ENCODE data around the gene MYMK.
A peak's percentile ranks its signal among the peaks of the same experiment; 100 is the strongest.
"Not testable (repeated sequence)": the region's sequence is repeated elsewhere in the genome, so short reads cannot be mapped to it uniquely, and the experiment has no call there.

The MYMK gene

DNA sequence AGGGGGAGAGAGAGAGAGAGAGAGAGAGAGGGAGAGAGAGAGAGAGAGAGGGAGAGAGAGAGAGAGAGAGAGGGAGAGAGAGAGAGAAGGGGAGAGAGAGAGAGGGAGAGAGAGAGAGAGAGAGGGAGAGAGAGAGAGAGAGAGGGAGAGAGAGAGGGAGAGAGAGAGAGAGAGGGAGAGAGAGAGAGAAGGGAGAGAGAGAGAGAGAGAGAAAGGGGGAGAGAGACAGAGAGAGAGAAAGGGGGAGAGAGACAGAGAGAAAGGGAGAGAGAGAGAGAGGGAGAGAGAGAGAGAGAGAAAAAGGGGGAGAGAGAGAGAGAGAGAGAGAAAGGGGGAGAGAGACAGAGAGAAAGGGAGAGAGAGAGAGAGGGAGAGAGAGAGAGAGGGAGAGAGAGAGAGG lies 39.1 kb upstream of the MYMK start:
- H2BK120ac ChIP-seq (ENCODE audit: low read depth, low read length); H3K36me3 ChIP-seq (ENCODE audit: control insufficient read depth in 1 of 2, insufficient read depth in 2 of 2, low read depth in 1 of 2, low read length in 2 of 2): not testable (repeated sequence)

DNA sequence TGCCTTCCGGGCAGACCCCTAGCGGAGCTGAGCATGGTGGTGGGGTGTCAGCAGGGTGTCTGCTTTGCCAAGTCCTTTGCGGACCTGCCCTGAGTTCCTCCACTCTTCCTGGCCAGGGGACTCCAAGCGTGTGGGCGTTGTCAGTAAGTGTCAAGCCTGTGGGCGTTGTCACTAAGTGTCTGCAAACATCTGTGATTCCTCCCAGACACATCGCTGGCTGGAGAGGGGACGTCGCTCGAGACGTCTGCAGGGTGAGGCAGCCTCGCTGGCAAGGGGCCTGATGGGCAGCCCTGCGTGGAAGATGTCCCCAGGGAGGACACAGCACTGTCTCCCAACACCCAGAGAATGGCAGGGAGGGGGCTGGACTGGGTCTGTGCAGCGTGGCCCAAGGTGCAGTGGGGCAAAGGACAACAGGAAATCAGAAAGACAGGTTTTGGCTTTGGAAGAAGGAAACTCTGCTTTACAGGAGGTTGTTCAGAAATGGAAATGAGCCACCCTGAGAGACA lies 38.6 kb upstream of the MYMK start:
- no peak overlapping the region for H2BK5ac ChIP-seq (ENCODE audit: low read depth, low read length, poor library complexity, severe bottlenecking)
- H3K79me1 ChIP-seq (replicated peaks; ENCODE audit: low read length, poor library complexity, severe bottlenecking): no peaks in the 10 kb centered on the region
- no peak overlapping the region for H4K8ac ChIP-seq (ENCODE audit: low read length)
- H4K91ac ChIP-seq (ENCODE audit: low read length): no peak overlapping the region
- H3K9ac ChIP-seq (ENCODE audit: low read length): no peak overlapping the region
- H2BK15ac ChIP-seq (ENCODE audit: low read depth, poor library complexity, severe bottlenecking): no peak overlapping the region
- no peak overlapping the region for H3K18ac ChIP-seq (ENCODE audit: low read depth in 1 of 2, low read length in 2 of 2)
- 15% methylated on average over 14 of the region's 14 CpGs for WGBS
- no peak overlapping the region for H3K23ac ChIP-seq (ENCODE audit: low read length in 2 of 2)
- no peak overlapping the region for H3K14ac ChIP-seq (ENCODE audit: low read length in 2 of 2)
- H2AFZ ChIP-seq (ENCODE audit: low read depth, low read length): no peak overlapping the region
- H3K4me3 ChIP-seq (ENCODE audit: insufficient read depth in 1 of 2, low read depth in 1 of 2, low read length in 2 of 2): no peak overlapping the region
- H3K9me3 ChIP-seq (ENCODE audit: control insufficient read depth, low read length): no peaks in the 10 kb centered on the region
- H3K4me2 ChIP-seq (ENCODE audit: low read length, poor library complexity, severe bottlenecking): no peak overlapping the region
- no peak overlapping the region for H3K4ac ChIP-seq (ENCODE audit: low read depth in 1 of 2, low read length in 2 of 2)
- no peaks in the 10 kb centered on the region for H3K36me3 ChIP-seq (ENCODE audit: control insufficient read depth in 1 of 2, insufficient read depth in 2 of 2, low read depth in 1 of 2, low read length in 2 of 2)
- peaks cover 6% of the 10 kb centered on the region for H3K4me1 ChIP-seq (ENCODE audit: control insufficient read depth, insufficient read depth, low read depth, low read length)
- H3K27me3 ChIP-seq (ENCODE audit: control insufficient read depth in 1 of 2, insufficient read depth in 1 of 2, low read length in 2 of 2): peaks cover 8 to 22% of the 10 kb centered on the region in 2 experiments
- DNase-seq: peak; percentile 51
- H2BK12ac ChIP-seq (ENCODE audit: low read length in 2 of 2): no peak overlapping the region
- no peak overlapping the region for H3K27ac ChIP-seq (ENCODE audit: low read length, poor library complexity, severe bottlenecking)
- no peak overlapping the region for H2BK120ac ChIP-seq (ENCODE audit: low read depth, low read length)
- no peak overlapping the region for H2AK5ac ChIP-seq (ENCODE audit: low read length, severe bottlenecking)

More for the DNA sequence above, 39.1 kb upstream of the MYMK start:
- not testable (repeated sequence) for H2BK15ac ChIP-seq (ENCODE audit: low read depth, poor library complexity, severe bottlenecking); H3K4me2 ChIP-seq (ENCODE audit: low read length, poor library complexity, severe bottlenecking); H3K27ac ChIP-seq (ENCODE audit: low read length, poor library complexity, severe bottlenecking); H4K8ac ChIP-seq (ENCODE audit: low read length); H3K9me3 ChIP-seq (ENCODE audit: control insufficient read depth, low read length); H3K4me3 ChIP-seq (ENCODE audit: insufficient read depth in 1 of 2, low read depth in 1 of 2, low read length in 2 of 2); H3K14ac ChIP-seq (ENCODE audit: low read length in 2 of 2); H3K23ac ChIP-seq (ENCODE audit: low read length in 2 of 2); H3K9ac ChIP-seq (ENCODE audit: low read length); H2AFZ ChIP-seq (ENCODE audit: low read depth, low read length); H3K4ac ChIP-seq (ENCODE audit: low read depth in 1 of 2, low read length in 2 of 2); H2AK5ac ChIP-seq (ENCODE audit: low read length, severe bottlenecking); DNase-seq; H3K4me1 ChIP-seq (ENCODE audit: control insufficient read depth, insufficient read depth, low read depth, low read length); H3K18ac ChIP-seq (ENCODE audit: low read depth in 1 of 2, low read length in 2 of 2); H3K79me1 ChIP-seq (replicated peaks; ENCODE audit: low read length, poor library complexity, severe bottlenecking); H2BK5ac ChIP-seq (ENCODE audit: low read depth, low read length, poor library complexity, severe bottlenecking); H4K91ac ChIP-seq (ENCODE audit: low read length); H2BK12ac ChIP-seq (ENCODE audit: low read length in 2 of 2)
- H3K27me3 ChIP-seq (ENCODE audit: control insufficient read depth in 1 of 2, insufficient read depth in 1 of 2, low read length in 2 of 2): peaks cover 11 to 25% of the 10 kb centered on the region in 2 experiments

DNA sequence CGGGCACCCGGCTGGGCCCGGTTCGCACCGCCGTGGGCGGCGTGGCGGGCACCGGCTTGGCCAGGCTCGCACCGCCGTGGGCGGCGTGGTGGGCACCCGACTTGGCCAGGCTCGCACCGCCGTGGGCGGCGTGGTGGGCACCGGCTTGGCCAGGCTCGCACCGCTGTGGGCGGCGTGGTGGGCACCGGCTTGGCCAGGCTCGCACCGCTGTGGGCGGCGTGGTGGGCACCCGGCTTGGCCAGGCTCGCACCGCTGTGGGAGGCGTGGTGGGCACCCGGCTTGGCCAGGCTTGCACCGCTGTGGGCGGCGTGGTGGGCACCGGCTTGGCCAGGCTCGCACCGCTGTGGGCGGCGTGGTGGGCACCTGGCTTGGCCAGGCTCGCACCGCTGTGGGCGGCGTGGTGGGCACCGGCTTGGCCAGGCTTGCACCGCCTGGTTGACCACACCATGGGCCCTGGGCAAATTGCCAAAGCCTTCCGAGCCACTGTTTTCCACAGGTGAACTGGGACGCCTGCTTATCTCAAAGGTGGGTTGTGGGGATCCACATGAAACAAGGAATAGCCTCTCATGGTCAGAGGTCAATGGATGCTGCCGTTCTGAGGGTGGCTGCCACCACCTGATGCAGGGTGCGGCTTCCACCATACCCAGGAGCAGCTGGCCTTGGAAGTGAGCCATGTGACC lies 38.0 kb upstream of the MYMK start:
- Histone ChIP-seq H2BK5ac (ENCODE audit: low read depth, low read length, poor library complexity, severe bottlenecking) (no peak overlapping the region), H2BK12ac (ENCODE audit: low read length in 2 of 2) (no peak overlapping the region), H3K4me2 (ENCODE audit: low read length, poor library complexity, severe bottlenecking) (no peak overlapping the region), H3K18ac (ENCODE audit: low read depth in 1 of 2, low read length in 2 of 2) (no peak overlapping the region), H3K4me3 (ENCODE audit: insufficient read depth in 1 of 2, low read depth in 1 of 2, low read length in 2 of 2) (no peak overlapping the region), H3K14ac (ENCODE audit: low read length in 2 of 2) (no peak overlapping the region), H3K27me3 (ENCODE audit: control insufficient read depth in 1 of 2, insufficient read depth in 1 of 2, low read length in 2 of 2) (peaks cover 5 to 22% of the 10 kb centered on the region in 2 experiments), H3K27ac (ENCODE audit: low read length, poor library complexity, severe bottlenecking) (no peak overlapping the region), H2BK15ac (ENCODE audit: low read depth, poor library complexity, severe bottlenecking) (no peak overlapping the region), H4K91ac (ENCODE audit: low read length) (no peak overlapping the region), H3K23ac (ENCODE audit: low read length in 2 of 2) (no peak overlapping the region), H2AK5ac (ENCODE audit: low read length, severe bottlenecking) (no peak overlapping the region), H3K9ac (ENCODE audit: low read length) (no peak overlapping the region), H3K4ac (ENCODE audit: low read depth in 1 of 2, low read length in 2 of 2) (no peak overlapping the region), H3K79me1 (replicated peaks; ENCODE audit: low read length, poor library complexity, severe bottlenecking) (no peaks in the 10 kb centered on the region), H4K8ac (ENCODE audit: low read length) (no peak overlapping the region), H2BK120ac (ENCODE audit: low read depth, low read length) (no peak overlapping the region), H2AFZ (ENCODE audit: low read depth, low read length) (no peak overlapping the region), H3K4me1 (ENCODE audit: control insufficient read depth, insufficient read depth, low read depth, low read length) (peaks cover 12% of the 10 kb centered on the region), H3K36me3 (ENCODE audit: control insufficient read depth in 1 of 2, insufficient read depth in 2 of 2, low read depth in 1 of 2, low read length in 2 of 2) (no peaks in the 10 kb centered on the region), H3K9me3 (ENCODE audit: control insufficient read depth, low read length) (no peaks in the 10 kb centered on the region)
- DNase-seq: no peak
- 97% methylated on average over 38 of the region's 54 CpGs for WGBS

DNA sequence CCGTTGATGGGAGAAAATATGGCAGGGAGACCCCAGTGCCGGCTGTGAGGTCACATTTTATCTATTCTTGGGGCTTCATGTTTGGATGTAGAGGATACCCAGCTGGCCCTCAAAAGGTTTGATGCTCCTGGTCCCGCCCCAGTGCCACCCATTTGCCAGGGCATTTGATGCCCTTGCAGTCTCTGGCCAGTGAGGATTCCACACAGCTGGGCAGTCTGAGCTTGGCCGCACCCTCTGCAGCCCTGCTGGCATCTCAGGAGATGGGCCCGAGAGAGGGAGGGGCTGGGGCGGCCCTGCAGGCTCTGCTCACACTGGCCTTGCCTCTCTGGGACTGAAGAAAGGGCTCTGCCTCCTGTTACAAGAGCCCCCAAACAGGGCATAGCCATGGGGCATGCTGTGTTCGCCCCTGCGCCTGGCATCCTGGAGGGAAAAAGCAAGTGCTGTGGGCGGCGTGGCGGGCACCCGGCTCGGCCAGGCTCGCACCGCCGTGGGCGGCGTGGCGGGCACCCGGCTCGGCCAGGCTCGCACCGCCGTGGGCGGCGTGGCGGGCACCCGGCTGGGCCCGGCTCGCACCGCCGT lies 37.3 kb upstream of the MYMK start:
- Histone ChIP-seq H2AK5ac (ENCODE audit: low read length, severe bottlenecking) (no peak overlapping the region), H3K9ac (ENCODE audit: low read length) (no peak overlapping the region), H3K4me2 (ENCODE audit: low read length, poor library complexity, severe bottlenecking) (no peak overlapping the region), H3K79me1 (replicated peaks; ENCODE audit: low read length, poor library complexity, severe bottlenecking) (no peaks in the 10 kb centered on the region), H3K4me3 (ENCODE audit: insufficient read depth in 1 of 2, low read depth in 1 of 2, low read length in 2 of 2) (no peak overlapping the region), H4K91ac (ENCODE audit: low read length) (no peak overlapping the region), H2AFZ (ENCODE audit: low read depth, low read length) (no peak overlapping the region), H3K14ac (ENCODE audit: low read length in 2 of 2) (no peak overlapping the region), H3K23ac (ENCODE audit: low read length in 2 of 2) (no peak overlapping the region), H3K4me1 (ENCODE audit: control insufficient read depth, insufficient read depth, low read depth, low read length) (peaks cover 15% of the 10 kb centered on the region), H3K36me3 (ENCODE audit: control insufficient read depth in 1 of 2, insufficient read depth in 2 of 2, low read depth in 1 of 2, low read length in 2 of 2) (no peaks in the 10 kb centered on the region), H3K27ac (ENCODE audit: low read length, poor library complexity, severe bottlenecking) (no peak overlapping the region), H3K18ac (ENCODE audit: low read depth in 1 of 2, low read length in 2 of 2) (no peak overlapping the region), H2BK5ac (ENCODE audit: low read depth, low read length, poor library complexity, severe bottlenecking) (no peak overlapping the region), H2BK15ac (ENCODE audit: low read depth, poor library complexity, severe bottlenecking) (no peak overlapping the region), H2BK12ac (ENCODE audit: low read length in 2 of 2) (peak overlapping the region in 1 of 2 experiments; percentile 31), H2BK120ac (ENCODE audit: low read depth, low read length) (no peak overlapping the region), H3K4ac (ENCODE audit: low read depth in 1 of 2, low read length in 2 of 2) (no peak overlapping the region), H3K9me3 (ENCODE audit: control insufficient read depth, low read length) (no peaks in the 10 kb centered on the region), H3K27me3 (ENCODE audit: control insufficient read depth in 1 of 2, insufficient read depth in 1 of 2, low read length in 2 of 2) (peaks cover 5 to 22% of the 10 kb centered on the region in 2 experiments), H4K8ac (ENCODE audit: low read length) (no peak overlapping the region)
- 91% methylated on average over 18 of the region's 32 CpGs for WGBS
- no peak for DNase-seq
